T-helper 1 cell treated with Interleukin-12 subunit alpha and Interleukin-12 subunit beta and Interleukin-4 antibody, amounts not matched to agents 30 μg/mL and 1 μg/mL, for 36 hours (primary cell): Measurements from ENCODE around the gene RND1.
A peak's percentile ranks its signal among the peaks of the same experiment; 100 is the strongest.
"Not testable (repeated sequence)": the region's sequence is repeated elsewhere in the genome, so short reads cannot be mapped to it uniquely, and the experiment has no call there.

Experiments
- H3K27ac Mint-ChIP-seq: one replicate; pipeline ENCODE4 v1.8.0; 2021; ENCODE audit warnings: mild to moderate bottlenecking, mixed read lengths
- H3K27me3 Mint-ChIP-seq: one replicate; pipeline ENCODE4 v1.8.0; 2021; ENCODE audit warnings: low read depth, mixed read lengths
- H3K36me3 Mint-ChIP-seq: one replicate; pipeline ENCODE4 v1.8.0; 2021; ENCODE audit warnings: low read depth, mixed read lengths
- H3K4me1 Mint-ChIP-seq: one replicate; pipeline ENCODE4 v1.8.0; 2021; ENCODE audit warnings: low read depth, mixed read lengths
- H3K4me3 Mint-ChIP-seq: one replicate; pipeline ENCODE4 v1.8.0; 2021; ENCODE audit warnings: mild to moderate bottlenecking, moderate library complexity, mixed read lengths
- H3K9me3 Mint-ChIP-seq: one replicate; pipeline ENCODE4 v1.8.0; 2021; ENCODE audit warnings: mixed read lengths

RND1 gene

DNA sequence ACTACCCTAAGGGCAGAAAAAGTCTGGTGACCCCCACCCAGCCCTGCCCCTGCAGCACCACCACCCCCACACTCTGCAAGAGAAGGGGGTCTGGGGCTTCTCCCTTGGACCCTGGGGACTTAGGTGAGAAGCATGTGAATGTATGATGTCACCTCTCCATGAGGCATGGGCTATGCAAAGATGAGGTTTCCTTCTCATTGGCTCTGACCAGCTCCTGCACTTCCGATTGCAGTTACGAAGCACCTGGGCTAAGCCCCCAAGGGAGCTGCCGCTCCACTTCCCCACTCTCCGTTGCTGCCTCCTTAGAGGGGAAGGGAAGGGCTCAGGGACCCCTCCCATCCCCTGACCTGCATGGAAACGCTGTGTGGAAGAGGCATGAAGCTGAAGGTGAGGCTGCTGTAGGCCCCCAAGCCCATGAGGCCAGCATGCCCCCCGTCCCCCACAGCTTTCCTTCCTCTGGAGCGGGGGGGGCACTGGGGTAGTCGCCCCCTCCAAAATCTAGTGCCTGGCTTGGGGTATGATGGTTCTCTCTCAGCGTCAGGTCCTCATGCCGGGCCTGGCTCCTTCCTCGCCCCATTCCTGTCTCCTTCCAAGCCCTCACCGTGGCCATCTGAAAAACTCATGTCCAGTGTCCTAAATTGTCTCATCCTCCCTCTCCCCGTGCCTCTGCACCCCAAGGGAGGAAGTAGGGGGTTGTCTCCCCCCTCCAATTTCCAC is 8.2 kb downstream of the RND1 start:
- Mint-ChIP-seq H3K27ac (no peak overlapping the region), H3K4me3 (no peak overlapping the region), H3K27me3 (no peaks in the 10 kb centered on the region), H3K36me3 (peaks cover 14% of the 10 kb centered on the region), H3K4me1 (peaks cover 10% of the 10 kb centered on the region), H3K9me3 (no peaks in the 10 kb centered on the region)

DNA sequence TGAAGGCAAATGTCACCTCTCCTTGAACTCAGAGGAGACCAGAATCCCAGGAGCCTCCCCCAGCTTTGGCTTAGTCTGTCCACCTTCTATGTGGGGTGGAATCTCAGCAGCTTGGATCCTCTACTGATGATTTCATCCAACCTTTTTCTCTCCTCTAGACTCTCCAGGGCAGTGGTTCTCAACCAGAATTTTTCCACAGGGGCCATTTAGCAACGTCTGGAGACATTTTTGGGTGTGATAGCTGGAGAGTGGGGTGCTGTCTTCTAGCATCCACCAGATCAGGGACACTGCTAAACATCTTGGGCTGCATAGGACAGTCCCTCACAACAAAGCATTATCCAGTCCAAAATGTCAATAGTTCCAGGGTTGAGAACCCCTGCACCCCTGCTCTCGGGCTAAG is 9.3 kb downstream of the RND1 start:
- Mint-ChIP-seq H3K27ac (no peak overlapping the region), H3K36me3 (peaks cover 12% of the 10 kb centered on the region), H3K4me3 (no peak overlapping the region), H3K27me3 (no peaks in the 10 kb centered on the region), H3K9me3 (no peaks in the 10 kb centered on the region), H3K4me1 (peaks cover 12% of the 10 kb centered on the region)

DNA sequence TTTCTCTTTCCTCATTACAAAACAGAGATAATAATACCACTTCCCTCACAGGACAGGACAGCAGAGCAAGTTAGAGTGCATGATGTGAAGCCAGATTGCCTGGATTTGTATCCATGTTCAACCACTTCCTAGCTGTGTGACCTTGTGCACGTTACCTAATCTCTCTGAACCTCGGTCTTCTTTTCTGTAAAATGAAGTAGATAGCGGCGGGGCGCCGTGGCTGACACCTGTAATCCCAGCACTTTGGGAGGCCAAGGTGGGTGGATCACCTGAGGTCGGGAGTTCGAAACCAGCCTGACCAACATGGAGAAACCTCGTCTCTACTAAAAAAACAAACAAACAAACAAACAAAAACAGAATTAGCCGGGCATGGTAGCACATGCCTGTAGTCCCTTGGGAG is 10.7 kb downstream of the RND1 start:
- not testable (repeated sequence) for H3K9me3 Mint-ChIP-seq, H3K27me3 Mint-ChIP-seq, H3K4me3 Mint-ChIP-seq, H3K27ac Mint-ChIP-seq
- Mint-ChIP-seq H3K36me3 (peaks cover 12% of the 10 kb centered on the region), H3K4me1 (peaks cover 26% of the 10 kb centered on the region)

DNA sequence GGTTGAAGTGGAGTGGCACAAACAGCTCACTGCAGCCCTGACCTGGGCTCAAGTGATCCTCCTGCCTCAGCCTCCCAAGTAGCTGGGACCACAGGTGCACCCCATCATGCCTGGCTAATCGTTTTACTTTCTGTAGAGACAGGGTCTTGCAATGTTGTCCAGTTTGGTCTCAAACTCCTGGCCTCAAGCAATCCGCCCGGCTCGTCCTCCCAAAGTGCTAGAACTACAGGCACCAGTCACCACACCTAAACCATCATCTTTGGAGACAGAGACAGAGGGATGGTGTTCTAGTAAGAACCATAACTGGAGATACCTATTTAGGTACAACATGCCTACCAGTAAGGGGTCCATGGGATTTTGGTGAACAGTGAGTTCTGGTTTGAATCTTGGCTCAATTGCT is 11.2 kb downstream of the RND1 start:
- no peaks in the 10 kb centered on the region for H3K27me3 Mint-ChIP-seq
- no peak overlapping the region for H3K27ac Mint-ChIP-seq
- no peaks in the 10 kb centered on the region for H3K9me3 Mint-ChIP-seq
- H3K4me3 Mint-ChIP-seq: no peak overlapping the region
- H3K4me1 Mint-ChIP-seq: peaks cover 29% of the 10 kb centered on the region
- peaks cover 15% of the 10 kb centered on the region for H3K36me3 Mint-ChIP-seq

DNA sequence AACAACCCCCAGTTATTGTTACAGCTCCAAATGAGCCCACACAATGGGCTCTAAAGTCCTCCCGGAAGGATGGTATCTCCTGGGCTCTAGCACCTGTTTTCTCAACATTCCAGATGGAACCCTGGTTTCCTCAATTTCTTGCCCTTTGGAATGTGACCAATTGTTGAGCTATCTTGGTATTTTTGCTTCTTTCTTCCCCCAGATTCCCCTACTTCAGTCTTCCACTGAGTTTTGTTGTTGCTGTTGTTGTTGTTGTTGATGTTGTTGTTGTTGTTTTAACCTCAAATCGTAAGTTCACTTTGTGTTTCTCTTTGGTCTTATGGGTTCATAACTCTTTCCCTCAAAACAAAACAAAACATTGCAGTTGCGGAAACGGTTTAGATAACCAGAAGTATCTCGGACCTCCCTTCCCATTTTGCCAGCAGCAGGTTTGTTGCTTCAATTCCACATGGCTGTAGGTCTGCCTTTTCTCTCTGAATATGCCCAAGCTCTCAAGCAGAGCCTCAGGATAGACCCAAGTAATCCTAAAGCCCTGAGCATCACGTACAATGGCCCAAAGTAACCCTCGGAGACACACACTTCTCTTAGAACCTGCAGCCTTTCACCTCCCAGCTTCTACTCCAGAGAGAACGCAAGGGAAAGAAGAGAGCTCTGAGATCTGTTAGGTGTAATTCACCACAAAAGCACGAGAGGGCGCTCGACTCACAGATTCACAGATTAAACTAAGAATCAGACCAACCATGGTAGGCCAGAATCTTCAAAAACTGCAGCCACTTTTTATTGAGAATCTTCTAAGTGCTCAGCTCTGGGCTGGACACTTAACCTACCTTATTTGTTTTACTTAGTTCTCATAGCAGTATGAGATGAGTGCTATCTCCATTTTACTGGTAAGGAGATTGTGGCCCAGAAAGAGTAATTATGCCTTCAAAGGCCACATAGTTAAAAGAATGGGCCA is 12.7 kb downstream of the RND1 start:
- peaks cover 15% of the 10 kb centered on the region for H3K36me3 Mint-ChIP-seq
- peaks cover 31% of the 10 kb centered on the region for H3K4me1 Mint-ChIP-seq
- H3K27me3 Mint-ChIP-seq: no peaks in the 10 kb centered on the region
- H3K9me3 Mint-ChIP-seq: no peaks in the 10 kb centered on the region
- peak overlapping the region; percentile 98 for H3K4me3 Mint-ChIP-seq
- peak overlapping the region; percentile 95 for H3K27ac Mint-ChIP-seq

DNA sequence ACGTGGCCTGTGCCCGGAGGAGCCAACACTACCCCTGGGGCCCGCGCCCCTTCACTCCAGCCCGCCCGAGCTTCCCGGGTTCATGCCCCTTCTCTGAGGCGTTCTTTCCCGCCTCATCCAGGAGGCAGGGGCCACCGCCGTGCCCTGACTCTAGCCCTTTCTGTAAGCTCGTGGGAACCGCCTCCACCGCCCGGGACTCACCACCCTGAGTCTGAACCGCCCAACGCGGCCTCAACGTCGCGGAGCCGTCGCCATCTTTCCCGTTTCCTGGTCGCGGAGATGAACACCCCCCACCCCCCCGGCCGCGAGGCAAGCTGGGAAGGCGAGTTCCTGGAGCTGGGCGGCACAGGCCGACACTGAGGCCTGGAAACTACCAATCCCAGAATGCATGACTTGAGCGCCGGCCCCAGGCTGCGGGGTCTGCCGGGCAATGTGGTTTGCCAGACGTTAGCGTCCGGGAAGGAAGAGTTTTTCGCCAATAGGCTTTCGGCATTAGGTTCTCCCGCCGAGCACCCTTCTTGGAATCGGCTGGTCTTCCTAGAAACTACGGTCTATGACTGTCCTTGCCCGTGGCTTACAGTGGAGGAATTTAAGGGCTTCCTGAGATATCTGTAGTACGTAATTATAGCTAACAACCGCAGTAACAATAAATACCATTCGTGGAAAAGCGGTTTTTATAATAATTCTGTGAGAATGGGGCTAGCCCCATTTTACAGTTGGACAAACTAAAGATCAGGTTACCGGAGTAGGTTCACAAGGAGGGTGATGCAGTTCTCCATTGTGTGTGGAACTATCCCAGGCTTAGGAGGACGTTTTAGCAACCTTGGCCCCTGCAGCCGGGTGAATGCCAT is 13.6 kb downstream of the RND1 start, which contains the start of gene DDX23:
Gene DDX23 (minus strand): TSS at position 281 of the 851 bp plus-strand sequence. CDS start 6,381 bp downstream, outside the sequence.
- H3K9me3 Mint-ChIP-seq: no peaks in the 10 kb centered on the region
- H3K4me3 Mint-ChIP-seq: peak within 1 kb of the TSS; percentile 98
- peaks cover 31% of the 10 kb centered on the region for H3K4me1 Mint-ChIP-seq
- no peaks in the 10 kb centered on the region for H3K27me3 Mint-ChIP-seq
- H3K27ac Mint-ChIP-seq: peak within 1 kb of the TSS; percentile 95
- H3K36me3 Mint-ChIP-seq: peaks cover 15% of the 10 kb centered on the region

DNA sequence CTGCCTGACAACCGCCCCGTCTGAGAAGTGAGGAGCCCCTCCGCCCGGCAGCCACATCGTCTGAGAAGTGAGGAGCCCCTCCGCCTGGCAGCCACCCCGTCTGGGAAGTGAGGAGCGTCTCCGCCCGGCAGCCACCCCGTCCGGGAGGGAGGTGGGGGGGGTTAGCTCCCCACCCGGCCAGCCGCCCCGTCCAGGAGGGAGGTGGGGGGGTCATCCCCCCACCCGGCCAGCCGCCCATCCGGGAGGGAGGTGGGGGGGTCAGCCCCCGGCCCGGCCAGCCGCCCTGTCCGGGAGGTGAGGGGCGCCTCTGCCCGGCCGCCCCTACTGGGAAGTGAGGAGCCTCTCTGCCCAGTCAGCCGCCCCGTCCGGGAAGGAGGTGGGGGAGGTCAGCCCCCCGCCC is 23.6 kb downstream of the RND1 start:
- peaks cover 40% of the 10 kb centered on the region for H3K36me3 Mint-ChIP-seq
- H3K27me3 Mint-ChIP-seq: not testable (repeated sequence)

DNA sequence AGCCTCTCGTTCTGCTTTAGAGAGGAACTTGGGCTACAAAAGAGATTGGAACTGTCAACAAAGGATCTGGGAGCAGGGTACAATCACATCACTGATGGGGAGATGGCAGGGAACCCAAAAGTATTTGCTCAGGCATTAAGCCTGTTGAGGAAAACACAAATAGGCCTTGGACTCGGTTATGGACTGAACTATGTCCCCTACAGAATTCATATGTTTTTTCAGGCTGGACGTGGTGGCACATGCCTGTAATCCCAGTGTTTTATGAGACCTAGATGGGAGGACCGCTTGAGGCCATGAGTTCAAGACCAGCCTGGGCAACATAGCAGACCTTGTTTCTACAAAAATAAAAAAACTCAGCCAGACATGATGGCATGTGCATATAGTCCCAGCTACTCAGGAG is 27.6 kb downstream of the RND1 start:
- no peaks in the 10 kb centered on the region for H3K27me3 Mint-ChIP-seq
- no peaks in the 10 kb centered on the region for H3K4me1 Mint-ChIP-seq
- peaks cover 49% of the 10 kb centered on the region for H3K36me3 Mint-ChIP-seq
- no peak overlapping the region for H3K27ac Mint-ChIP-seq
- H3K9me3 Mint-ChIP-seq: no peaks in the 10 kb centered on the region
- H3K4me3 Mint-ChIP-seq: no peak overlapping the region

More for the DNA sequence above, 23.6 kb downstream of the RND1 start:
- not testable (repeated sequence) for H3K9me3 Mint-ChIP-seq, H3K4me1 Mint-ChIP-seq, H3K4me3 Mint-ChIP-seq, H3K27ac Mint-ChIP-seq

DNA sequence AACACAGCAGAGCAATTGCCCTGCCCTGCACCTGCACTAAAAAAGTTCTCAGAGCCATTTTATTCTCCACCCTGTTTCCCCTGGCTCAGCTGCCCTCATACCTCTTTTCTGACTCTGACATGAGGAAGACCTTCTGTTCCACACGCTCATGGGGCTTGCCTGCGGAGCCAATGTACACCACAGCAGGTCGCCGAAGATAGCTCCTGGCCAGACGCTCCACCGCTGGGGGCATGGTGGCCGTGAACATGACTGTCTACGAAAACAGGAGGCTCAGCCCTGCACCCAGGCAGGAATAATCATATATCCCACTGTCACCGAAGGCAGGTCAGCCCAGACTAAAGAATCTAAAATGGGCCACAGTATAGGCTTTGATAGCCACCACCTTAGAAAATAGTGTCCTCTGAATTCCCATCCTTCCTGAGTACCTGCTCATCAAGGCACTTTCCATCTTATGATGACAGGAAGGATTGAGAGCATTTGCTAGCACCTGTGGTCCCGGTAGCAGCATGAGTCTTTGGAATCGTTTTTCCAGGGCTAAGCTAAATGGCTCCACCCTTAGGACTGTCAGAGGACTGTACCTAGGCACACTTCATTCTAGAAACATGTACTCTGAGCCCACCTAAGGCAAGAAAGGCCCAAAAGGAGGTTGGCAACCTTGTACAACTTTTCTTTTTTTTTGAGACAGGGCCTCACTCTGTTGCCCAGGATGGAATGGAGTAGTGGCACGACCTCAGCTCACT is 33.2 kb downstream of the RND1 start:
- Mint-ChIP-seq H3K4me1 (no peaks in the 10 kb centered on the region), H3K36me3 (peaks cover 64% of the 10 kb centered on the region), H3K27ac (no peak overlapping the region), H3K9me3 (no peaks in the 10 kb centered on the region), H3K27me3 (no peaks in the 10 kb centered on the region), H3K4me3 (no peak overlapping the region)

DNA sequence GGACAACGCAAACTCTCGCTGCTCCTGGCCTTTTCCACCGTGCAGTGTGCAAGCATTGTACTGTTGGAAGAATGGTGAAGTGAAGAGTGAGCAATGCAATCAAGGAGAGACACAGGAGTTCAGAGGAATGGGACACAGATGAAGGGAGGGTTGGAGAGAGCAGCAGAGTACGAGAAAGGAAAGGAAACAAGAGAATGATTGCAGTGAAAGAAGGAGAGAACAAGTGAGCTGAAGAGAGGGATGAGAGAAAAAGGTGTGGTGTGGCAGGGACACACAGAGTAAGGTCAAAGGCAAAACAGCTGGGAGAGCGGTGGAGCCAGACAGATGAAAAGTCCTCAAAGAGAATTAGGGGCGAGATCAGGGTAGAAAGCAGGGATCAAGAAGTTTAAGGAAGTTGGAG is 34.4 kb downstream of the RND1 start:
- Mint-ChIP-seq H3K36me3 (peaks cover 53% of the 10 kb centered on the region), H3K27me3 (no peaks in the 10 kb centered on the region), H3K9me3 (no peaks in the 10 kb centered on the region), H3K4me3 (no peak overlapping the region), H3K4me1 (no peaks in the 10 kb centered on the region), H3K27ac (no peak overlapping the region)

DNA sequence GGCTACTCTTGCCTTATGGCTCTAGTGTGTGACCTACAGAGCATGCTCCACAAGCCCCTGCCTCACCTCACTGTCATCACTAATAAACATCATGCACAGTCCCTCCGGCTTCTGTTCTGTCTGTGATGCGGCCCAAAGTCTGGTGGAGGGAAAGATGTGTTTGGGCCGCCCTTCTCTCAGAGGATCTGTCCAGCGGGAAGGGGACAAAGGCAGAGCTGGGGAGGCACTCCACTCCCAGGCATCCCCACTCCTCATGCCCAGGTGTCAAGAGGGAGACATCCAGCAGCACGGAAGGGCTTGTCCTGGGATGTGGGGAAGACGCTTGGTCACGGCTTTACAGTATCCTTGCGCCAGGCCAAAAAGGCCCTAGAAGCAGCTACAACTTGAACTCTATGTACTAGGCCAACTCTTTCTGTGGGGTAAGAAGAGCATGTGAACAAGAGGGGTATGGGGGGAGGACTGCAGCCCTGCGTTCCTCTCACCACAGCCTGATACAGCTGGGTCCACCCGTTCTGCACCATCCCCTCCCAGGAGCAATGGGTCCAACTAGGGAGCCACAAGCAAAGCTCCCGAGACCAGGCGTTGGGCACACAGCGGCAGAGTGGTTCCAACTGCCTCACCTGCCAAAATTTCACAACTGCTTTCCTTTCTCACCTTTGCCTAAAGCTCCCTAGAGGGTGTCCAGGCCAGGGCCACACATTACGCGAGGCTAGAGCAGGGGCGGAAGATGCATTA is 36.7 kb downstream of the RND1 start:
- Mint-ChIP-seq H3K4me3 (no peak overlapping the region), H3K4me1 (no peaks in the 10 kb centered on the region), H3K36me3 (peaks cover 46% of the 10 kb centered on the region), H3K27me3 (no peaks in the 10 kb centered on the region), H3K27ac (no peak overlapping the region), H3K9me3 (no peaks in the 10 kb centered on the region)

DNA sequence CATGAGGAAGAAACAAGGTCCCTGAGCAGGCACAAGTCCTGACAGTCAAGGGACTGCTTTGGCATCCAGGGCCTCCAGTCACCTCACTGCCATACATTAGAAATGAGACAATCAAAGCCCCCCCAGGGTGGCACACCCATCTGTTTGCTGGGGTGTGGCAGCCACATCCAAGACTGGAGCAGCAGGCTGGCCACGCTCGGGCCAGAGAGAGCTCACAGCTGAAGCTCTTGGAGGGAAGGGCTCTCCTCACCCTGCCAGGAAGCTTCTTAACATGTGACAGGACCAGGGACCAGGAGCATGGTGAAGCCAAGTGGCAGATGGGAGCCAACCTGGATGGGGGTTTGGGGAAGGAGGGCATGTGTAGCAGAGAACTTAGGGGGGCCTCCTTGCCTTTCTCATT is 37.4 kb downstream of the RND1 start:
- peaks cover 42% of the 10 kb centered on the region for H3K36me3 Mint-ChIP-seq
- H3K27ac Mint-ChIP-seq: no peak overlapping the region
- H3K9me3 Mint-ChIP-seq: no peaks in the 10 kb centered on the region
- no peaks in the 10 kb centered on the region for H3K4me1 Mint-ChIP-seq
- H3K4me3 Mint-ChIP-seq: no peak overlapping the region
- no peaks in the 10 kb centered on the region for H3K27me3 Mint-ChIP-seq

DNA sequence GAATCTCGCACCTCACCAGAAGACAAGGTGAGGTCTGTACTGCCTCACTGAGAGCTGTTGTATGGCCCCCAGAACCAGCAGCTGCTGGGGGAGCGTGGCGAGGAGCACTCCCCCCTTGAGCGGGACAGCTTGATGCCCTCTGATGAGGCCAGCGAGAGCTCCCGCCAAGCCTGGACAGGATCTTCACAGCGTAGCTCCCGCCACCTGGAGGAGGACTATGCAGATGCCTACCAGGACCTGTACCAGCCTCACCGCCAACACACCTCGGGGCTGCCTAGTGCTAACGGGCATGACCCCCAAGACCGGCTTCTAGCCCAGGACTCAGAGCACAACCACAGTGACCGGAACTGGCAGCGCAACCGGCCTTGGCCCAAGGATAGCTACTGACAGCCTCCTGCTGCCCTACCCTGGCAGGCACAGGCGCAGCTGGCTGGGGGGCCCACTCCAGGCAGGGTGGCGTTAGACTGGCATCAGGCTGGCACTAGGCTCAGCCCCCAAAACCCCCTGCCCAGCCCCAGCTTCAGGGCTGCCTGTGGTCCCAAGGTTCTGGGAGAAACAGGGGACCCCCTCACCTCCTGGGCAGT is 38.1 kb downstream of the RND1 start:
- no peak overlapping the region for H3K4me3 Mint-ChIP-seq

More for the DNA sequence above, 38.1 kb downstream of the RND1 start:
- no peaks in the 10 kb centered on the region for H3K4me1 Mint-ChIP-seq
- peaks cover 40% of the 10 kb centered on the region for H3K36me3 Mint-ChIP-seq
- no peaks in the 10 kb centered on the region for H3K9me3 Mint-ChIP-seq
- no peaks in the 10 kb centered on the region for H3K27me3 Mint-ChIP-seq
- H3K27ac Mint-ChIP-seq: no peak overlapping the region
